Measurements from ENCODE around the gene COL4A2. TPM values are rescaled to one million over a fixed set of nuclear protein-coding genes. Genes with fewer than 3 reads are reported as not detected.

Gene COL4A2
- total and polyA plus RNA-seq, 4 donors, result 8.0 to 45.2 (median 40.3) TPM

DNA sequence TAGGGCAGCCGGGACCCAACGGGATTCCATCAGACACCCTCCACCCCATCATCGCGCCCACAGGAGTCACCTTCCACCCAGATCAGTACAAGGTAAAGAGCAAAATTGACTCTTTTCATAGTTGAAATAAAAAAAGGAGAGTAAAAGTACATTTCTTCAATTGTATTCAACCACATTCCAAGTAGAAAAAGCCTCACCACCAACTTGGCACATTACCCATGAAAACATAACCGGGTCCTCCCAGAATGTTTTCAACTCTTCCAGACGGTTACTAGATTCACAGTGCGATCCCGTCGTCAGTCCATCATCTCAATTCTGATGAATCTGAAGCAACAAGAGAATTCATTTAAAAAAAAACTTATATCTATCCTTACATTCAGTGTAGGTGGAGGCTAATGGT, 129.2 kb downstream of the COL4A2 start:
- WGBS, result 92% methylated on average over 9 of the region's 9 CpGs
- H3K4me1 ChIP-seq (ENCODE audit: control insufficient read depth in 4 of 4, insufficient read depth in 4 of 4, low read length in 3 of 4), result no peaks in the 10 kb centered on the region
- no peak overlapping the region for H3K9ac ChIP-seq (ENCODE audit: low read depth in 1 of 2, low read length in 2 of 2)
- no peak overlapping the region for H3K27ac ChIP-seq (ENCODE audit: low read depth in 1 of 2, low read length in 2 of 2)
- H3K36me3 ChIP-seq (ENCODE audit: control insufficient read depth in 4 of 4, insufficient read depth in 3 of 4, low read depth in 1 of 4, low read length in 3 of 4), result no peaks in the 10 kb centered on the region
- no peaks in the 10 kb centered on the region for H3K9me3 ChIP-seq (ENCODE audit: control insufficient read depth in 4 of 4, low read length in 3 of 4)
- no peak for DNase-seq (ENCODE audit: low spot score)
- TF ChIP-seq, protein P1, sequence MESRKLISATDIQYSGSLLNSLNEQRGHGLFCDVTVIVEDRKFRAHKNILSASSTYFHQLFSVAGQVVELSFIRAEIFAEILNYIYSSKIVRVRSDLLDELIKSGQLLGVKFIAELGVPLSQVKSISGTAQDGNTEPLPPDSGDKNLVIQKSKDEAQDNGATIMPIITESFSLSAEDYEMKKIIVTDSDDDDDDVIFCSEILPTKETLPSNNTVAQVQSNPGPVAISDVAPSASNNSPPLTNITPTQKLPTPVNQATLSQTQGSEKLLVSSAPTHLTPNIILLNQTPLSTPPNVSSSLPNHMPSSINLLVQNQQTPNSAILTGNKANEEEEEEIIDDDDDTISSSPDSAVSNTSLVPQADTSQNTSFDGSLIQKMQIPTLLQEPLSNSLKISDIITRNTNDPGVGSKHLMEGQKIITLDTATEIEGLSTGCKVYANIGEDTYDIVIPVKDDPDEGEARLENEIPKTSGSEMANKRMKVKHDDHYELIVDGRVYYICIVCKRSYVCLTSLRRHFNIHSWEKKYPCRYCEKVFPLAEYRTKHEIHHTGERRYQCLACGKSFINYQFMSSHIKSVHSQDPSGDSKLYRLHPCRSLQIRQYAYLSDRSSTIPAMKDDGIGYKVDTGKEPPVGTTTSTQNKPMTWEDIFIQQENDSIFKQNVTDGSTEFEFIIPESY (IDR thresholded peaks at IDR 0.05), result no peak
- TF ChIP-seq TAF1 (conservative IDR thresholded peaks at IDR 0.05), result no peak
- no peaks in the 10 kb centered on the region for H3K27me3 ChIP-seq (ENCODE audit: control insufficient read depth in 4 of 4, insufficient read depth in 4 of 4, low read length in 3 of 4)
- H3K4me3 ChIP-seq (ENCODE audit: low read depth in 1 of 3, low read length in 3 of 3), result no peak overlapping the region

DNA sequence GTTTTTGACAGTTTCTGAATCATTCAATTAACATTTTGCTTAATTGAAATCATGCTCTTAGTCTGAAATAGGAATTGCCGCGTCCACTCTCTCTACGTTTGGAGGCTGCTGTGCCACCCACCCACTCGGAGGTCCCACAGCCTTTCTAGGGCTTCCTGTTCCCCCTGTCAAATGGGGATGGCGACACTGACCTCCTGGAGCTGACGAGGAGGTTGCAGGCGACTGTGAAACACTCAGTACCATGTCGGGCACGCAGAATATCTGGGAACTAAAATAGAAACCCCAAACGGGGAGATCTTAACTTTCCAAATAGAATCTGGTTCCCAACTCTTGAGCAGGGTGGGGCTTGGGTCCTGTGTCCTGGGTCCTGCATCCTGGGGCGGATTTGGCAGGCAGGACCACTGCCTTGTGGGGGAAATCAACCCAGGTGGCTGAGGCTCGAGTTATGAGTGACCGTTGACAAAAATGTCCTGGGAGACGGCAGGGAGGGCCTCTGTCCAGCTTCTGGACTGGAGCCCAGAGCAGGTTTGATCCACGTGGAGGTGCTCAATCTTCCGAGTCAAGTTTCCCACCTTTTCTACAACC, 129.8 kb downstream of the COL4A2 start:
- no peak overlapping the region for H3K4me3 ChIP-seq (ENCODE audit: low read depth in 1 of 3, low read length in 3 of 3)
- WGBS, result 88% methylated on average over 16 of the region's 16 CpGs
- no peak overlapping the region for H3K27ac ChIP-seq (ENCODE audit: low read depth in 1 of 2, low read length in 2 of 2)
- no peaks in the 10 kb centered on the region for H3K4me1 ChIP-seq (ENCODE audit: control insufficient read depth in 4 of 4, insufficient read depth in 4 of 4, low read length in 3 of 4)
- no peaks in the 10 kb centered on the region for H3K27me3 ChIP-seq (ENCODE audit: control insufficient read depth in 4 of 4, insufficient read depth in 4 of 4, low read length in 3 of 4)
- no peak for DNase-seq (ENCODE audit: low spot score)
- H3K9ac ChIP-seq (ENCODE audit: low read depth in 1 of 2, low read length in 2 of 2), result no peak overlapping the region
- H3K9me3 ChIP-seq (ENCODE audit: control insufficient read depth in 4 of 4, low read length in 3 of 4), result no peaks in the 10 kb centered on the region
- no peaks in the 10 kb centered on the region for H3K36me3 ChIP-seq (ENCODE audit: control insufficient read depth in 4 of 4, insufficient read depth in 3 of 4, low read depth in 1 of 4, low read length in 3 of 4)
- no peak for TF ChIP-seq YY1 (IDR thresholded peaks at IDR 0.05)
- TF ChIP-seq EGR1 (IDR thresholded peaks at IDR 0.05; ENCODE audit: low read depth in 2 of 2), result no peak
- no peak for TF ChIP-seq SP1 (IDR thresholded peaks at IDR 0.05)
- no peak for TF ChIP-seq NR2F2 (IDR thresholded peaks at IDR 0.05)
- no peak for TF ChIP-seq HNF4G (IDR thresholded peaks at IDR 0.05)
- TF ChIP-seq, protein P2, sequence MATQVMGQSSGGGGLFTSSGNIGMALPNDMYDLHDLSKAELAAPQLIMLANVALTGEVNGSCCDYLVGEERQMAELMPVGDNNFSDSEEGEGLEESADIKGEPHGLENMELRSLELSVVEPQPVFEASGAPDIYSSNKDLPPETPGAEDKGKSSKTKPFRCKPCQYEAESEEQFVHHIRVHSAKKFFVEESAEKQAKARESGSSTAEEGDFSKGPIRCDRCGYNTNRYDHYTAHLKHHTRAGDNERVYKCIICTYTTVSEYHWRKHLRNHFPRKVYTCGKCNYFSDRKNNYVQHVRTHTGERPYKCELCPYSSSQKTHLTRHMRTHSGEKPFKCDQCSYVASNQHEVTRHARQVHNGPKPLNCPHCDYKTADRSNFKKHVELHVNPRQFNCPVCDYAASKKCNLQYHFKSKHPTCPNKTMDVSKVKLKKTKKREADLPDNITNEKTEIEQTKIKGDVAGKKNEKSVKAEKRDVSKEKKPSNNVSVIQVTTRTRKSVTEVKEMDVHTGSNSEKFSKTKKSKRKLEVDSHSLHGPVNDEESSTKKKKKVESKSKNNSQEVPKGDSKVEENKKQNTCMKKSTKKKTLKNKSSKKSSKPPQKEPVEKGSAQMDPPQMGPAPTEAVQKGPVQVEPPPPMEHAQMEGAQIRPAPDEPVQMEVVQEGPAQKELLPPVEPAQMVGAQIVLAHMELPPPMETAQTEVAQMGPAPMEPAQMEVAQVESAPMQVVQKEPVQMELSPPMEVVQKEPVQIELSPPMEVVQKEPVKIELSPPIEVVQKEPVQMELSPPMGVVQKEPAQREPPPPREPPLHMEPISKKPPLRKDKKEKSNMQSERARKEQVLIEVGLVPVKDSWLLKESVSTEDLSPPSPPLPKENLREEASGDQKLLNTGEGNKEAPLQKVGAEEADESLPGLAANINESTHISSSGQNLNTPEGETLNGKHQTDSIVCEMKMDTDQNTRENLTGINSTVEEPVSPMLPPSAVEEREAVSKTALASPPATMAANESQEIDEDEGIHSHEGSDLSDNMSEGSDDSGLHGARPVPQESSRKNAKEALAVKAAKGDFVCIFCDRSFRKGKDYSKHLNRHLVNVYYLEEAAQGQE (IDR thresholded peaks at IDR 0.05), result no peak
- no peak for TF ChIP-seq HNF4A (conservative IDR thresholded peaks at IDR 0.05)
- TF ChIP-seq, protein P3, sequence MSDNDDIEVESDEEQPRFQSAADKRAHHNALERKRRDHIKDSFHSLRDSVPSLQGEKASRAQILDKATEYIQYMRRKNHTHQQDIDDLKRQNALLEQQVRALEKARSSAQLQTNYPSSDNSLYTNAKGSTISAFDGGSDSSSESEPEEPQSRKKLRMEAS (IDR thresholded peaks at IDR 0.05), result no peak
- TF ChIP-seq CTCF (IDR thresholded peaks at IDR 0.05; ENCODE audit: low read depth, low read length, missing input control), result no peak
- no peak for TF ChIP-seq FOXA2 (IDR thresholded peaks at IDR 0.05)
- TF ChIP-seq TAF1 (conservative IDR thresholded peaks at IDR 0.05), result no peak
- TF ChIP-seq, protein P4, sequence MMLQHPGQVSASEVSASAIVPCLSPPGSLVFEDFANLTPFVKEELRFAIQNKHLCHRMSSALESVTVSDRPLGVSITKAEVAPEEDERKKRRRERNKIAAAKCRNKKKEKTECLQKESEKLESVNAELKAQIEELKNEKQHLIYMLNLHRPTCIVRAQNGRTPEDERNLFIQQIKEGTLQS (IDR thresholded peaks at IDR 0.05), result no peak
- no peak for TF ChIP-seq RAD21 (IDR thresholded peaks at IDR 0.05)
- no peak for TF ChIP-seq RXRA (IDR thresholded peaks at IDR 0.05)
- TF ChIP-seq, protein P1 (IDR thresholded peaks at IDR 0.05), result no peak
- TF ChIP-seq GABPA (IDR thresholded peaks at IDR 0.05 in 1 of 2, conservative IDR thresholded peaks at IDR 0.05 in 1 of 2), result no peak
- TF ChIP-seq JUND (IDR thresholded peaks at IDR 0.05), result no peak
- TF ChIP-seq FOXA1 (IDR thresholded peaks at IDR 0.05), result no peak

All from liver (tissue), 9 donors.